NCI-H187 (cell line): ENCODE measurements around the gene STK32C.
"Not testable (repeated sequence)": the region's sequence is repeated elsewhere in the genome, so short reads cannot be mapped to it uniquely, and the experiment has no call there.

ENCODE experiments used
- DNase-seq, 2 experiments: peaks; one replicate each; lab custom pipeline; 2025; lab: John Stamatoyannopoulos, UW

The STK32C gene

GRCh38 chr10:132301371-132302330, 6.1 kb downstream of the STK32C start:
- DNase-seq: no peak

- DNase-seq: no peak
Measured at GRCh38 chr10:132300582-132300981, 7.2 kb downstream of the STK32C start.

- DNase-seq: no peak
Measured at GRCh38 chr10:132299371-132300336, 8.1 kb downstream of the STK32C start.

- DNase-seq: no peak
Measured at GRCh38 chr10:132298038-132298881, 9.5 kb downstream of the STK32C start.

GRCh38 chr10:132297526-132297925, 10.2 kb downstream of the STK32C start:
- no peak for DNase-seq

- DNase-seq: no peak
Measured at GRCh38 chr10:132296666-132297443, 10.9 kb downstream of the STK32C start.

- not testable (repeated sequence) for DNase-seq
Measured at GRCh38 chr10:132295481-132295880, 12.3 kb downstream of the STK32C start.

- peak in 1 of 2 experiments; percentile 6 for DNase-seq
Measured at GRCh38 chr10:132294561-132295318, 13.0 kb downstream of the STK32C start.

GRCh38 chr10:132293813-132294520, 13.8 kb downstream of the STK32C start:
- DNase-seq: no peak

GRCh38 chr10:132293201-132293812, 14.4 kb downstream of the STK32C start:
- no peak for DNase-seq

- no peak for DNase-seq
Measured at GRCh38 chr10:132292287-132293200, 15.2 kb downstream of the STK32C start.

GRCh38 chr10:132291826-132292225, 15.9 kb downstream of the STK32C start:
- no peak for DNase-seq

- DNase-seq: no peak
Measured at GRCh38 chr10:132290631-132291030, 17.1 kb downstream of the STK32C start.

GRCh38 chr10:132289439-132289838, 18.3 kb downstream of the STK32C start:
- no peak for DNase-seq

- no peak for DNase-seq
Measured at GRCh38 chr10:132283604-132284382, 24.0 kb downstream of the STK32C start.

GRCh38 chr10:132282667-132283603, 24.8 kb downstream of the STK32C start:
- no peak for DNase-seq
